DOHH2 (cell line): ENCODE results near the gene CSTA.

Experiments used
- H3F3A ChIP-seq: fragments of 200-600 bp; sonication (generic), shearing (Covaris generic); 2 replicates; pipeline ENCODE4 v1.6.0; 2016; ENCODE audit warnings: antibody characterized with exemption, mild to moderate bottlenecking; ENCODE audit not compliant: control insufficient read depth, insufficient read depth
- H3K27ac ChIP-seq: fragments of 200-600 bp; sonication (generic); 2 replicates; pipeline ENCODE4 v1.5.1; 2014; ENCODE audit warnings: low read depth, mild to moderate bottlenecking, low read length, moderate library complexity
- H3K27me3 ChIP-seq: fragments of 200-600 bp; sonication (generic); 2 replicates; pipeline ENCODE4 v1.6.1; 2014; ENCODE audit warnings: mild to moderate bottlenecking, low read length, mixed read lengths; ENCODE audit not compliant: control insufficient read depth
- H3K36me3 ChIP-seq: fragments of 200-600 bp; sonication (generic); 2 replicates; pipeline ENCODE4 v1.6.1; 2014; ENCODE audit warnings: mild to moderate bottlenecking, low read length, moderate library complexity, mixed read lengths; ENCODE audit not compliant: control insufficient read depth
- H3K4me1 ChIP-seq: fragments of 200-600 bp; sonication (generic); 2 replicates; pipeline ENCODE4 v1.6.1; 2014; ENCODE audit warnings: mild to moderate bottlenecking, low read length, mixed read lengths; ENCODE audit not compliant: control insufficient read depth
- H3K4me2 ChIP-seq: fragments of 200-600 bp; sonication (generic); 2 replicates; pipeline ENCODE4 v1.6.0; 2014; ENCODE audit warnings: mild to moderate bottlenecking, low read length, moderate library complexity
- H3K4me3 ChIP-seq: fragments of 200-600 bp; sonication (generic); 2 replicates; pipeline ENCODE4 v1.5.1; 2014; ENCODE audit warnings: mild to moderate bottlenecking, low read length, mixed read lengths
- H3K79me2 ChIP-seq: fragments of 200-600 bp; sonication (generic); 2 replicates; pipeline ENCODE4 v1.6.1; 2014; ENCODE audit warnings: mild to moderate bottlenecking, low read length, mixed read lengths; ENCODE audit not compliant: control insufficient read depth
- H3K9me2 ChIP-seq: fragments of 200-600 bp; sonication (generic); replicated peaks from 2 replicates; pipeline ENCODE4 v1.6.1; 2014; ENCODE audit warnings: mild to moderate bottlenecking, low read length, mixed read lengths; ENCODE audit not compliant: control insufficient read depth
- H3K9me3 ChIP-seq: fragments of 200-600 bp; sonication (generic); 2 replicates; pipeline ENCODE4 v1.6.1; 2014; ENCODE audit warnings: antibody characterized with exemption, low read length, mixed read lengths; ENCODE audit not compliant: control insufficient read depth, insufficient read depth
- H4K20me1 ChIP-seq: fragments of 200-600 bp; sonication (generic); 2 replicates; pipeline ENCODE4 v1.6.0; 2014; ENCODE audit warnings: low read depth, mild to moderate bottlenecking, antibody characterized with exemption, low read length, moderate library complexity; ENCODE audit not compliant: control insufficient read depth, insufficient read depth
- EZH2phosphoT487 ChIP-seq: fragments of 200-600 bp; sonication (generic); IDR thresholded peaks from 2 replicates; pipeline ENCODE4 v1.6.1; 2017; ENCODE audit warnings: borderline replicate concordance, mild to moderate bottlenecking, antibody characterized with exemption, low read length, moderate library complexity, mixed read lengths
- TF ChIP-seq, protein P1 (sequence below): fragments of 200-600 bp; sonication (generic); IDR thresholded peaks from one replicate; pipeline ENCODE4 v1.5.1; 2014; ENCODE audit warnings: antibody characterized with exemption, mild to moderate bottlenecking, low read depth, low read length; ENCODE audit not compliant: poor library complexity, severe bottlenecking

CSTA gene

DNA sequence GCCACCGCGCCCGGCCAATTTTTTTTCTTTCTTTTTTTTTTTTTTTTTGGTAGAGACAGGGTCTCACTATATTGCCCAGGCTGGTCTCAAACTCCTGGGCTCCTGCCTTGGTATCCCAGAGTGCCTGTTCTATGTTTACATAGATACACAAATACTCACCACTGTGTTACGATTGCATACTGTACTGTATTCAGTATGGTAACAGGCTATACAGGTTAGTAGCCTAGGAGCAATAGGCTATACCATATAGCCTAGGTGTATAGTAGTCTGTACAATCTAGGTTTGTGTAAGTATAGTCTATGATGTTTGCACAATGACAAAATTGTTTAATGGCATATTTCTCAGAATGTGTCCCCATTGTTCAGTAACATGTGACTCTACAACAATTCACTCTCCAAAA, 26.6 kb downstream of the CSTA start:
- H3K9me3 ChIP-seq = no peaks in the 10 kb centered on the region
- H3K9me2 ChIP-seq = no peaks in the 10 kb centered on the region
- H3K4me2 ChIP-seq = no peak overlapping the region
- no peak overlapping the region for H3K27ac ChIP-seq
- H3K4me3 ChIP-seq = no peak overlapping the region
- no peaks in the 10 kb centered on the region for H3K79me2 ChIP-seq
- H3K4me1 ChIP-seq = no peaks in the 10 kb centered on the region
- H3K27me3 ChIP-seq = no peaks in the 10 kb centered on the region
- no peaks in the 10 kb centered on the region for H3K36me3 ChIP-seq
- no peaks in the 10 kb centered on the region for H3F3A ChIP-seq
- no peak for TF ChIP-seq EZH2phosphoT487
- TF ChIP-seq, protein P1, sequence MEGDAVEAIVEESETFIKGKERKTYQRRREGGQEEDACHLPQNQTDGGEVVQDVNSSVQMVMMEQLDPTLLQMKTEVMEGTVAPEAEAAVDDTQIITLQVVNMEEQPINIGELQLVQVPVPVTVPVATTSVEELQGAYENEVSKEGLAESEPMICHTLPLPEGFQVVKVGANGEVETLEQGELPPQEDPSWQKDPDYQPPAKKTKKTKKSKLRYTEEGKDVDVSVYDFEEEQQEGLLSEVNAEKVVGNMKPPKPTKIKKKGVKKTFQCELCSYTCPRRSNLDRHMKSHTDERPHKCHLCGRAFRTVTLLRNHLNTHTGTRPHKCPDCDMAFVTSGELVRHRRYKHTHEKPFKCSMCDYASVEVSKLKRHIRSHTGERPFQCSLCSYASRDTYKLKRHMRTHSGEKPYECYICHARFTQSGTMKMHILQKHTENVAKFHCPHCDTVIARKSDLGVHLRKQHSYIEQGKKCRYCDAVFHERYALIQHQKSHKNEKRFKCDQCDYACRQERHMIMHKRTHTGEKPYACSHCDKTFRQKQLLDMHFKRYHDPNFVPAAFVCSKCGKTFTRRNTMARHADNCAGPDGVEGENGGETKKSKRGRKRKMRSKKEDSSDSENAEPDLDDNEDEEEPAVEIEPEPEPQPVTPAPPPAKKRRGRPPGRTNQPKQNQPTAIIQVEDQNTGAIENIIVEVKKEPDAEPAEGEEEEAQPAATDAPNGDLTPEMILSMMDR = no peak
- no peaks in the 10 kb centered on the region for H4K20me1 ChIP-seq

DNA sequence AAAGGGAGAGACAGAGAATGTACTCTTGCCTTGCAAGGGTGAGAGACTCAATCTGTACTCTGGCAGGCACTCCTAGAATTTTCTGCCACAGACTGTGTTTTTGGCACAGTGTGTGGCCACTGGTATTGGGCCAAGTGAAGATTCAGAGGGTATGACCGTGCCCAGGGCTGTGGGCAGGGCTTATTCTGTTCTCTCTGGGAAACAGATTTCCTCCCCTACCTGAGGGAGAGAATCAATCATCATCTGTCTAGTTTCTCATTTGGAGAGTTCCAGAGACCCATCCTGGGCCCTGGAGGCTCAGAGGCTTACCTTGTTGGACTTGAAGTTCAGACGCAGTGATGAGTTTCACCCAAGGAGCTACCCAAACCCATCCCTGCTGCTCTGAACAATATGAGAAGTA, 28.2 kb downstream of the CSTA start:
- no peaks in the 10 kb centered on the region for H3K27me3 ChIP-seq
- H3K9me3 ChIP-seq = no peaks in the 10 kb centered on the region
- H3K4me1 ChIP-seq = no peaks in the 10 kb centered on the region
- H4K20me1 ChIP-seq = no peaks in the 10 kb centered on the region
- H3K79me2 ChIP-seq = no peaks in the 10 kb centered on the region
- no peaks in the 10 kb centered on the region for H3K9me2 ChIP-seq
- H3K4me3 ChIP-seq = no peak overlapping the region
- TF ChIP-seq EZH2phosphoT487 = no peak
- TF ChIP-seq, protein P1 = no peak
- peaks cover 2% of the 10 kb centered on the region; the same call in 1 of the 2 replicates for H3F3A ChIP-seq
- no peak overlapping the region for H3K4me2 ChIP-seq
- no peak overlapping the region for H3K27ac ChIP-seq
- H3K36me3 ChIP-seq = peaks cover 1% of the 10 kb centered on the region

DNA sequence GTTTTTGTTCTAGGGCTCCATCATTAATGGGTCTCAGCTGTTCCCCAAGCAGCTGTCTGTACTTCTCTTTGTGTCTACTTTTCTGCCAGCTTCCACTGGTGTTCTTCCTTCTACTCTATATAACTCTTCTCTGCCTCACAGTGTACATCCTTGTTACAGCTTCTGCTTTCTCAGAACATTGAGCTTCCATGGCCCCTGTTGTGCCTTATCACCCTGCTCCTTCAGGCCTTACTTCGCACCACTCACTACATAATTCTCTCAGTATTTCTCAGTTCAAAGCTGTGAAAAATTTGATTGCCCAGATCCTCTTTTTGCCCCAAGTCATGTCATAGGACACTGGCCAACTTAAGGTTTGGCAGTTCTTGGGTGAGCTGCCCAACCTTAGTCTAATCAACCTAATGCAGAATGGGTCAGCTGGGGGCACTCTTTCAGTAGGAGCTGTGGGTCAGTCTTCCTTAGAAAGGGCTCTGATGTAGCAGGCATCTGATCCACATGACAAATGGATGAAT, 28.9 kb downstream of the CSTA start:
- Histone ChIP-seq H3K4me1 (no peaks in the 10 kb centered on the region), H3K27ac (no peak overlapping the region), H3K4me2 (no peak overlapping the region), H3K9me2 (no peaks in the 10 kb centered on the region), H3K4me3 (no peak overlapping the region), H3K36me3 (peaks cover 8% of the 10 kb centered on the region), H3F3A (peaks cover 2% of the 10 kb centered on the region; the same call in 1 of the 2 replicates), H3K27me3 (no peaks in the 10 kb centered on the region), H4K20me1 (no peaks in the 10 kb centered on the region), H3K79me2 (no peaks in the 10 kb centered on the region), H3K9me3 (no peaks in the 10 kb centered on the region)
- no peak for TF ChIP-seq EZH2phosphoT487
- TF ChIP-seq, protein P1 = no peak
